HepG2 (cell line): ENCODE data around the gene COL9A3. TPM values are rescaled to one million over a fixed set of nuclear protein-coding genes. Genes with fewer than 3 reads are reported as not detected.

ENCODE experiments used
- BCL6 ChIP-seq: IDR thresholded peaks from 2 replicates; pipeline ENCODE4 v1.6.1; 2016; ENCODE audit warnings: missing genetic modification reagents, missing compliant biosample characterization
- MED8 ChIP-seq: sonication (generic); formaldehyde crosslinking; IDR thresholded peaks from 2 replicates; pipeline ENCODE4 v1.8.1; 2023; ENCODE audit warnings: mild to moderate bottlenecking, missing genetic modification reagents; ENCODE audit not compliant: insufficient replicate concordance
- RBFOX2 ChIP-seq: fragments of 200-400 bp; formaldehyde crosslinking; IDR thresholded peaks from 2 replicates; pipeline ENCODE4 v1.6.1; 2017; ENCODE audit warnings: low read depth, mild to moderate bottlenecking, low read length
- SMAD3 ChIP-seq: sonication (generic); formaldehyde crosslinking; IDR thresholded peaks from 2 replicates; pipeline ENCODE4 v1.4.0; 2020; ENCODE audit warnings: missing genetic modification reagents
- ZFYVE20 ChIP-seq: sonication (generic); formaldehyde crosslinking; IDR thresholded peaks from 2 replicates; pipeline ENCODE4 v1.8.0; 2023; ENCODE audit warnings: low read depth, mild to moderate bottlenecking, moderate library complexity, missing genetic modification reagents, borderline replicate concordance
- ZNF501 ChIP-seq: sonication (generic); formaldehyde crosslinking; IDR thresholded peaks from 2 replicates; pipeline ENCODE4 v1.5.1; 2020; ENCODE audit warnings: mild to moderate bottlenecking, moderate library complexity, missing genetic modification reagents
- ZNF782 ChIP-seq: sonication (generic); formaldehyde crosslinking; IDR thresholded peaks from 2 replicates; pipeline ENCODE4 v1.4.0; 2020; ENCODE audit warnings: missing genetic modification reagents, mild to moderate bottlenecking, borderline replicate concordance
- polyA plus RNA-seq, 8 experiments: library from polyadenylated mRNA; depleted of rRNA in 3 of 8; stranded (reverse) in 7 of 8; unstranded in 1 of 8; fragments of >200 nt; fragmentation: Illumina TruSeq in 4 of 8; extraction: Trizol in 4 of 8; gene quantifications; 2 replicates each; pipeline versions ENCODE4 v1.2.1 to v1.2.3, GENCODE V29; 2011 to 2016; ENCODE audit warnings: low read depth in 4 of 8, missing spikeins in 1 of 8, mixed read lengths in 1 of 8; ENCODE audit not compliant: insufficient read depth in 1 of 8
- total RNA-seq, 5 experiments: library from RNA; depleted of rRNA; stranded (reverse); fragments of >200 nt; fragmentation: Illumina TruSeq; extraction: Trizol; gene quantifications; 2 replicates each; pipeline ENCODE4 v1.2.3, GENCODE V29; 2016; ENCODE audit warnings: low read depth in 1 of 5
- TF ChIP-seq, protein P1 (sequence below): sonication (generic); formaldehyde crosslinking; conservative IDR thresholded peaks from 2 replicates; pipeline ENCODE4 v1.4.0; 2020; ENCODE audit warnings: mild to moderate bottlenecking, missing genetic modification reagents, moderate library complexity
- TF ChIP-seq, protein P2 (sequence below): sonication (generic); formaldehyde crosslinking; IDR thresholded peaks from 2 replicates; pipeline ENCODE4 v1.5.1; 2020; ENCODE audit warnings: mild to moderate bottlenecking, missing genetic modification reagents, moderate library complexity
- TF ChIP-seq, protein P3 (sequence below): sonication (generic); formaldehyde crosslinking; IDR thresholded peaks from 2 replicates; pipeline ENCODE4 v1.4.0; 2020; ENCODE audit warnings: mild to moderate bottlenecking, missing genetic modification reagents
- TF ChIP-seq, protein P4 (sequence below): IDR thresholded peaks from 2 replicates; pipeline ENCODE4 v1.6.1; 2016
- TF ChIP-seq, protein P5 (sequence below): IDR thresholded peaks from 2 replicates; pipeline ENCODE4 v1.6.1; 2016; ENCODE audit warnings: missing compliant biosample characterization, missing genetic modification reagents, borderline replicate concordance

Gene COL9A3
- total and polyA plus RNA-seq, 2 of the 13 experiments (the other 11 are each of a cell fraction or from before 2014, with no cell fraction given), result 155 to 204 TPM

DNA sequence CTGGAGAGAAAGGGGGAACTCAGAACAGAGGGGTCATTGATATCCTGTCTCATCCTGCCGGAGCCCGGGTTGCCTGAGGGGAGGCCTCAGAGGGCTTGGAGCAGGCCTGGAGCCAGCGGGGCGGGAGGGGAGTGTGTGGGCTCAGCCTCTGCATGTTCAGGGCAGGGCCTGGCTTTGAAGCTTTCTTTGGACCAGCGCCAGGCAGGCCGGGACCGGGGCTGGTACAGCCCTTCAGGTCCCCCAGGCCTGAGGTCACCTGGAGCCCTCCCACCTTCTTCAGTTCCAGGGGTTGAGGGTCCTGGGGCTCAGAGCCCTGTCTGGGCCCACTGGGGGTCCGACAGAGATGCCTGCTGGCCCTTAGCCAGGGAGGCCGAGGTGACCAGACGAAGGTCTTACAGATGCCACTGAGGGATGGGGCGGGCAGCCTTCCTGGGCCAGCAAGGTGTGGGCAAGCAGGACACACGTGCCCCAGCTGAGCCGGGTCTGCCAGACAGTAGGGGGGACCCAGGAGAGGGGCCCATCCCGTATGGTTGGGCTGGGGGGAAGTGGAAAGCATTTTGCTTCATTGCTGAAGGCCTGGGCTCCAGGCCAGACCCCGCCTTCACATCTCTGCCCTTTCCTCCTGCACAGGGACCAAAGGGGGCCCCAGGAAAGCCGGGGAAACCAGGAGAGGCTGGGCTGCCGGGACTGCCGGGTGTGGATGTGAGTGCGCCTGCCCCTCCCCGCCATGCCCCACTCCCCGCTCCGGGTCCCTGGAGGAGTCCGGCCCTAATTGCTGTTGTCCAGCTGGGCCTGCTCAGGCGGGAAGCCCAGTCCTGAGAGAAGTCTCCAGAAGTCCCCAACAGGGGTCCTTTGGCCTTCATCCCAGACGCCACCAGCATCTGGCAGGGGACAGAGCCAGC is 2.0 kb downstream of the COL9A3 start (continued):
- TF ChIP-seq ZNF501 (CRISPR knock-in tag) (no peak), RBFOX2 (peak; percentile 72), ZFYVE20 (CRISPR knock-in tag) (0 out of 2 replicates have a peak, but pooled peaks have one; percentile 38), SMAD3 (CRISPR knock-in tag) (peak; percentile 60; the same call in 1 of the 2 replicates), ZNF782 (no peak), MED8 (no peak), BCL6 (CRISPR knock-in tag) (peak; percentile 41)
- TF ChIP-seq, protein P1, sequence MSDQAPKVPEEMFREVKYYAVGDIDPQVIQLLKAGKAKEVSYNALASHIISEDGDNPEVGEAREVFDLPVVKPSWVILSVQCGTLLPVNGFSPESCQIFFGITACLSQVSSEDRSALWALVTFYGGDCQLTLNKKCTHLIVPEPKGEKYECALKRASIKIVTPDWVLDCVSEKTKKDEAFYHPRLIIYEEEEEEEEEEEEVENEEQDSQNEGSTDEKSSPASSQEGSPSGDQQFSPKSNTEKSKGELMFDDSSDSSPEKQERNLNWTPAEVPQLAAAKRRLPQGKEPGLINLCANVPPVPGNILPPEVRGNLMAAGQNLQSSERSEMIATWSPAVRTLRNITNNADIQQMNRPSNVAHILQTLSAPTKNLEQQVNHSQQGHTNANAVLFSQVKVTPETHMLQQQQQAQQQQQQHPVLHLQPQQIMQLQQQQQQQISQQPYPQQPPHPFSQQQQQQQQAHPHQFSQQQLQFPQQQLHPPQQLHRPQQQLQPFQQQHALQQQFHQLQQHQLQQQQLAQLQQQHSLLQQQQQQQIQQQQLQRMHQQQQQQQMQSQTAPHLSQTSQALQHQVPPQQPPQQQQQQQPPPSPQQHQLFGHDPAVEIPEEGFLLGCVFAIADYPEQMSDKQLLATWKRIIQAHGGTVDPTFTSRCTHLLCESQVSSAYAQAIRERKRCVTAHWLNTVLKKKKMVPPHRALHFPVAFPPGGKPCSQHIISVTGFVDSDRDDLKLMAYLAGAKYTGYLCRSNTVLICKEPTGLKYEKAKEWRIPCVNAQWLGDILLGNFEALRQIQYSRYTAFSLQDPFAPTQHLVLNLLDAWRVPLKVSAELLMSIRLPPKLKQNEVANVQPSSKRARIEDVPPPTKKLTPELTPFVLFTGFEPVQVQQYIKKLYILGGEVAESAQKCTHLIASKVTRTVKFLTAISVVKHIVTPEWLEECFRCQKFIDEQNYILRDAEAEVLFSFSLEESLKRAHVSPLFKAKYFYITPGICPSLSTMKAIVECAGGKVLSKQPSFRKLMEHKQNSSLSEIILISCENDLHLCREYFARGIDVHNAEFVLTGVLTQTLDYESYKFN (CRISPR knock-in tag), result 0 out of 2 replicates have a peak, but pooled peaks have one; percentile 51
- TF ChIP-seq, protein P2, sequence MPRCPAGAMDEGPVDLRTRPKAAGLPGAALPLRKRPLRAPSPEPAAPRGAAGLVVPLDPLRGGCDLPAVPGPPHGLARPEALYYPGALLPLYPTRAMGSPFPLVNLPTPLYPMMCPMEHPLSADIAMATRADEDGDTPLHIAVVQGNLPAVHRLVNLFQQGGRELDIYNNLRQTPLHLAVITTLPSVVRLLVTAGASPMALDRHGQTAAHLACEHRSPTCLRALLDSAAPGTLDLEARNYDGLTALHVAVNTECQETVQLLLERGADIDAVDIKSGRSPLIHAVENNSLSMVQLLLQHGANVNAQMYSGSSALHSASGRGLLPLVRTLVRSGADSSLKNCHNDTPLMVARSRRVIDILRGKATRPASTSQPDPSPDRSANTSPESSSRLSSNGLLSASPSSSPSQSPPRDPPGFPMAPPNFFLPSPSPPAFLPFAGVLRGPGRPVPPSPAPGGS, result peak; percentile 69; the same call in 1 of the 2 replicates
- TF ChIP-seq, protein P3, sequence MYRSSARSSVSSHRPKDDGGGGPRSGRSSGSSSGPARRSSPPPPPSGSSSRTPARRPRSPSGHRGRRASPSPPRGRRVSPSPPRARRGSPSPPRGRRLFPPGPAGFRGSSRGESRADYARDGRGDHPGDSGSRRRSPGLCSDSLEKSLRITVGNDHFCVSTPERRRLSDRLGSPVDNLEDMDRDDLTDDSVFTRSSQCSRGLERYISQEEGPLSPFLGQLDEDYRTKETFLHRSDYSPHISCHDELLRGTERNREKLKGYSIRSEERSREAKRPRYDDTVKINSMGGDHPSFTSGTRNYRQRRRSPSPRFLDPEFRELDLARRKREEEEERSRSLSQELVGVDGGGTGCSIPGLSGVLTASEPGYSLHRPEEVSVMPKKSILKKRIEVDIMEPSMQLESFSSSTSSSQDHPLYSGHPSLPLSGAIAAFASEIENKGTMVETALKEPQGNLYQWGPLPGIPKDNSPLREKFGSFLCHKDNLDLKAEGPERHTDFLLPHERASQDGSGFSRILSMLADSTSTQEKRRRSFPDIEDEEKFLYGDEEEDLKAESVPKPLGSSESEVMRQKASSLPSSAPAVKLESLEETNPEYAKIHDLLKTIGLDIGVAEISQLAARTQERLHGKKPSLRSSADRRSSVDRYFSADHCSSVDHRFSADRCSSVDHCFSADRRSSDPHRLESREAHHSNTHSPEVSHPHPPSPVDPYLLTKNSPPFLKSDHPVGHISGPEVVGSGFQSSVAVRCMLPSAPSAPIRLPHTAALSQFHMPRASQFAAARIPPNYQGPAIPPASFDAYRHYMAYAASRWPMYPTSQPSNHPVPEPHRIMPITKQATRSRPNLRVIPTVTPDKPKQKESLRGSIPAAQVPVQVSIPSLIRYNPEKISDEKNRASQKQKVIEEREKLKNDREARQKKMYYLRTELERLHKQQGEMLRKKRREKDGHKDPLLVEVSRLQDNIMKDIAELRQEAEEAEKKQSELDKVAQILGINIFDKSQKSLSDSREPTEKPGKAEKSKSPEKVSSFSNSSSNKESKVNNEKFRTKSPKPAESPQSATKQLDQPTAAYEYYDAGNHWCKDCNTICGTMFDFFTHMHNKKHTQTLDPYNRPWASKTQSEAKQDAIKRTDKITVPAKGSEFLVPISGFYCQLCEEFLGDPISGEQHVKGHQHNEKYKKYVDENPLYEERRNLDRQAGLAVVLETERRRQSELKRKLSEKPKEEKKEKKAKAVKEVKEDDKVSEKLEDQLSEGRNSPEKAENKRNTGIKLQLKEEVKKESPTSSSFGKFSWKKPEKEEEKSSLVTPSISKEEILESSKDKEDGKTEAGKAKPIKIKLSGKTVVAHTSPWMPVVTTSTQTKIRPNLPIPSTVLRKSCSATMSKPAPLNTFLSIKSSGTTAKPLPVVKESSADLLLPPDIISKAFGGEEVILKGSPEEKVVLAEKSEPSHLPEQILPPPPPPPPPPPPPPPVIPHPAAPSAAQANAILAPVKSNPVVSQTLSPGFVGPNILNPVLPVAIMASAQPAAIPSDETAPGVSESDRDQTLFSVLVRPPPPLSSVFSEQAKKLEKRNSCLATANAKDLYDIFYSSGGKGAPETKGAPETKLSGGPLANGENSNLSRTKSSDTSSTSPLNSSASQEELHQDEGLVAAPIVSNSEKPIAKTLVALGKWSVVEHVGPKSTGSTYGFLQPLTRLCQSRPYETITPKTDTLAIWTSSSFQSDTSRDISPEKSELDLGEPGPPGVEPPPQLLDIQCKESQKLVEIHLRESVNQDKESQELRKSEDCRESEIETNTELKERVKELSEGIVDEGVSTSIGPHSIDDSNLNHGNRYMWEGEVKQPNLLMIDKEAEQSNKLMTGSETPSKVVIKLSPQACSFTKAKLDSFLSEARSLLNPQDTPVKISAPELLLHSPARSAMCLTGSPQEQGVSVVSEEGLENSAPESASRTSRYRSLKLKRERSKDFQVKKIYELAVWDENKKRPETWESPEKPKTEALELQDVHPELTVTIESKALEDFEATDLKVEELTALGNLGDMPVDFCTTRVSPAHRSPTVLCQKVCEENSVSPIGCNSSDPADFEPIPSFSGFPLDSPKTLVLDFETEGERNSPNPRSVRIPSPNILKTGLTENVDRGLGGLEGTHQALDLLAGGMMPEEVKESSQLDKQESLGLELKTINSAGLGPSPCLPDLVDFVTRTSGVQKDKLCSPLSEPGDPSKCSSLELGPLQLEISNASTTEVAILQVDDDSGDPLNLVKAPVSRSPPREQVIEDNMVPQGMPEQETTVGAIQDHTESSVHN (CRISPR knock-in tag), result no peak
- TF ChIP-seq, protein P4, sequence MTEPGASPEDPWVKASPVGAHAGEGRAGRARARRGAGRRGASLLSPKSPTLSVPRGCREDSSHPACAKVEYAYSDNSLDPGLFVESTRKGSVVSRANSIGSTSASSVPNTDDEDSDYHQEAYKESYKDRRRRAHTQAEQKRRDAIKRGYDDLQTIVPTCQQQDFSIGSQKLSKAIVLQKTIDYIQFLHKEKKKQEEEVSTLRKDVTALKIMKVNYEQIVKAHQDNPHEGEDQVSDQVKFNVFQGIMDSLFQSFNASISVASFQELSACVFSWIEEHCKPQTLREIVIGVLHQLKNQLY (CRISPR knock-in tag), result no peak
- TF ChIP-seq, protein P5, sequence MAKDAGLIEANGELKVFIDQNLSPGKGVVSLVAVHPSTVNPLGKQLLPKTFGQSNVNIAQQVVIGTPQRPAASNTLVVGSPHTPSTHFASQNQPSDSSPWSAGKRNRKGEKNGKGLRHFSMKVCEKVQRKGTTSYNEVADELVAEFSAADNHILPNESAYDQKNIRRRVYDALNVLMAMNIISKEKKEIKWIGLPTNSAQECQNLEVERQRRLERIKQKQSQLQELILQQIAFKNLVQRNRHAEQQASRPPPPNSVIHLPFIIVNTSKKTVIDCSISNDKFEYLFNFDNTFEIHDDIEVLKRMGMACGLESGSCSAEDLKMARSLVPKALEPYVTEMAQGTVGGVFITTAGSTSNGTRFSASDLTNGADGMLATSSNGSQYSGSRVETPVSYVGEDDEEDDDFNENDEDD, result peak; percentile 63; the same call in 1 of the 2 replicates
